ENCODE measurements around the gene CNKSR3.

CNKSR3 gene

GRCh38 chr6:154440022-154440421, 70.5 kb downstream of the CNKSR3 start:
- no CpG with 5 or more reads among the region's 3 CpGs for WGBS, 2 donors (ENCODE audit: extremely low coverage in 2 of 2, insufficient read length in 2 of 2, insufficient replicate concordance in 1 of 2)
- H3K4me1 ChIP-seq (ENCODE audit: control insufficient read depth in 2 of 2, insufficient read depth in 1 of 2, low read depth in 1 of 2, low read length in 2 of 2): peaks cover 3 to 5% of the 10 kb centered on the region in 2 donors

DNA sequence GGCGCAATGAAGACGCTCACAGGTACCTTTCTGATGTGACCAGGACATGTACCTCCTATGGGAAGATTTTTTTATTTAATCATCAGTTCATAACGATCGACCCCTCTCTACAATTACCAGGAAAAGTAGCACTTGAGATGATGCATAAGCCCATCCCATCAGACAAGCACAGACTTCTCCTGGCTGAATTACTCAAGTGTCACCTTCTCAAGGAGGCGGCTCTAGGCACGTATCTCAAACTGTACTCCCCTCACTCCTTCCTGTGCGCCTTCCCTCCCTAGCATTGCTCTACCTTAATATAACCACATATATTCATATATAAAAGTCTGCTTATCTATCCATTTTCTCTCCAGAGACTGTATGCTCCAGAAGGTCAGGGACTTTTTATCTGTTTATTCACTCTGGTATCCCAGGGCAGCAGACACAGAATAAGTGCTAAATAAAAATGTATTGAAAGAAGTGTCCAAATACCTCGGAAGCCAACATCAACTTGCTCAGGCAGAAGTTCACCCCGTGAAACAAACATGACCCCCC, 71.5 kb downstream of the CNKSR3 start:
- Histone ChIP-seq H4K91ac (ENCODE audit: low read depth, low read length, poor library complexity) (no peak overlapping the region), H2AK5ac (ENCODE audit: low read depth, low read length) (no peak overlapping the region), H2BK15ac (ENCODE audit: low read length) (no peak overlapping the region), H3K14ac (ENCODE audit: low read length) (no peak overlapping the region), H2BK12ac (ENCODE audit: low read length) (no peak overlapping the region), H3K27ac (replicated peaks; ENCODE audit: low read length) (no peak overlapping the region), H3K4me2 (ENCODE audit: insufficient read depth, low read length, poor library complexity, severe bottlenecking) (no peak overlapping the region), H3K9me3 (replicated peaks in 1 of 2; ENCODE audit: control insufficient read depth in 2 of 2, insufficient read depth in 1 of 2, low read depth in 1 of 2, low read length in 2 of 2) (peaks cover 0 to 2% of the 10 kb centered on the region in 2 donors), H4K8ac (ENCODE audit: low read depth, low read length) (no peak overlapping the region), H3K36me3 (replicated peaks in 1 of 2; ENCODE audit: control insufficient read depth in 2 of 2, insufficient read depth in 2 of 2, low read length in 2 of 2) (peaks cover 6 to 21% of the 10 kb centered on the region in 2 donors), H3K9ac (ENCODE audit: low read depth, low read length, poor library complexity) (no peak overlapping the region), H3K4me3 (ENCODE audit: low read length in 2 of 2) (no peak overlapping the region), H3K18ac (ENCODE audit: low read length) (no peak overlapping the region), H3K23ac (ENCODE audit: low read depth, low read length, poor library complexity) (no peak overlapping the region), H3K4me1 (ENCODE audit: control insufficient read depth in 2 of 2, insufficient read depth in 1 of 2, low read depth in 1 of 2, low read length in 2 of 2) (peaks cover 5% of the 10 kb centered on the region in 2 donors), H3K79me1 (ENCODE audit: low read depth, low read length) (peaks cover 5% of the 10 kb centered on the region), H3K4ac (ENCODE audit: low read length) (no peak overlapping the region), H2BK120ac (ENCODE audit: low read depth, low read length) (no peak overlapping the region), H2BK5ac (ENCODE audit: low read length) (no peak overlapping the region), H2AFZ (ENCODE audit: low read length) (no peak overlapping the region), H3K27me3 (ENCODE audit: control insufficient read depth in 3 of 3, insufficient read depth in 3 of 3, low read depth in 1 of 3, low read length in 3 of 3) (no peaks in the 10 kb centered on the region)
- no peak for DNase-seq (ENCODE audit: low spot score)
- WGBS, 2 donors (ENCODE audit: extremely low coverage in 2 of 2, insufficient read length in 2 of 2, insufficient replicate concordance in 1 of 2): no CpG with 5 or more reads among the region's 9 CpGs

More at GRCh38 chr6:154440022-154440421, 70.5 kb downstream of the CNKSR3 start:
- Histone ChIP-seq H2BK15ac (ENCODE audit: low read length) (no peak overlapping the region), H2AFZ (ENCODE audit: low read length) (no peak overlapping the region), H3K14ac (ENCODE audit: low read length) (no peak overlapping the region), H4K91ac (ENCODE audit: low read depth, low read length, poor library complexity) (no peak overlapping the region), H3K27ac (replicated peaks; ENCODE audit: low read length) (no peak overlapping the region), H2BK120ac (ENCODE audit: low read depth, low read length) (no peak overlapping the region), H3K9me3 (replicated peaks in 1 of 2; ENCODE audit: control insufficient read depth in 2 of 2, insufficient read depth in 1 of 2, low read depth in 1 of 2, low read length in 2 of 2) (peaks cover 0 to 2% of the 10 kb centered on the region in 2 donors), H3K4me2 (ENCODE audit: insufficient read depth, low read length, poor library complexity, severe bottlenecking) (no peak overlapping the region), H3K36me3 (replicated peaks in 1 of 2; ENCODE audit: control insufficient read depth in 2 of 2, insufficient read depth in 2 of 2, low read length in 2 of 2) (peaks cover 6 to 21% of the 10 kb centered on the region in 2 donors), H3K18ac (ENCODE audit: low read length) (no peak overlapping the region), H3K27me3 (ENCODE audit: control insufficient read depth in 3 of 3, insufficient read depth in 3 of 3, low read depth in 1 of 3, low read length in 3 of 3) (no peaks in the 10 kb centered on the region), H3K4ac (ENCODE audit: low read length) (no peak overlapping the region), H2AK5ac (ENCODE audit: low read depth, low read length) (no peak overlapping the region), H3K4me3 (ENCODE audit: low read length in 2 of 2) (no peak overlapping the region), H4K8ac (ENCODE audit: low read depth, low read length) (no peak overlapping the region), H2BK12ac (ENCODE audit: low read length) (no peak overlapping the region), H3K9ac (ENCODE audit: low read depth, low read length, poor library complexity) (no peak overlapping the region), H3K79me1 (ENCODE audit: low read depth, low read length) (peaks cover 5% of the 10 kb centered on the region), H3K23ac (ENCODE audit: low read depth, low read length, poor library complexity) (no peak overlapping the region), H2BK5ac (ENCODE audit: low read length) (no peak overlapping the region)
- no peak for DNase-seq (ENCODE audit: low spot score)

- H3K27ac ChIP-seq (replicated peaks; ENCODE audit: low read length): no peak overlapping the region
- H3K14ac ChIP-seq (ENCODE audit: low read length): no peak overlapping the region
- H2AFZ ChIP-seq (ENCODE audit: low read length): no peak overlapping the region
- no peak overlapping the region for H3K4me2 ChIP-seq (ENCODE audit: insufficient read depth, low read length, poor library complexity, severe bottlenecking)
- no peak overlapping the region for H2BK15ac ChIP-seq (ENCODE audit: low read length)
- no peak overlapping the region for H4K8ac ChIP-seq (ENCODE audit: low read depth, low read length)
- no peaks in the 10 kb centered on the region for H3K27me3 ChIP-seq (ENCODE audit: control insufficient read depth in 3 of 3, insufficient read depth in 3 of 3, low read depth in 1 of 3, low read length in 3 of 3)
- no peak overlapping the region for H2BK120ac ChIP-seq (ENCODE audit: low read depth, low read length)
- peak overlapping the region; percentile 12 for H2AK5ac ChIP-seq (ENCODE audit: low read depth, low read length)
- no peaks in the 10 kb centered on the region for H3K79me1 ChIP-seq (ENCODE audit: low read depth, low read length)
- no peak overlapping the region for H3K23ac ChIP-seq (ENCODE audit: low read depth, low read length, poor library complexity)
- peak overlapping the region in 1 of 2 donors; percentile 43 for H3K4me3 ChIP-seq (ENCODE audit: low read length in 2 of 2)
- no CpG with 5 or more reads among the region's 11 CpGs for WGBS, 2 donors (ENCODE audit: extremely low coverage in 2 of 2, insufficient read length in 2 of 2, insufficient replicate concordance in 1 of 2)
- H2BK5ac ChIP-seq (ENCODE audit: low read length): no peak overlapping the region
- no peak overlapping the region for H4K91ac ChIP-seq (ENCODE audit: low read depth, low read length, poor library complexity)
- peaks cover 2 to 8% of the 10 kb centered on the region in 2 donors for H3K9me3 ChIP-seq (replicated peaks in 1 of 2; ENCODE audit: control insufficient read depth in 2 of 2, insufficient read depth in 1 of 2, low read depth in 1 of 2, low read length in 2 of 2)
- peaks cover 4 to 6% of the 10 kb centered on the region in 2 donors for H3K36me3 ChIP-seq (replicated peaks in 1 of 2; ENCODE audit: control insufficient read depth in 2 of 2, insufficient read depth in 2 of 2, low read length in 2 of 2)
- peaks cover 7 to 12% of the 10 kb centered on the region in 2 donors for H3K4me1 ChIP-seq (ENCODE audit: control insufficient read depth in 2 of 2, insufficient read depth in 1 of 2, low read depth in 1 of 2, low read length in 2 of 2)
- no peak overlapping the region for H3K4ac ChIP-seq (ENCODE audit: low read length)
- H2BK12ac ChIP-seq (ENCODE audit: low read length): no peak overlapping the region
- DNase-seq (ENCODE audit: low spot score): no peak
- H3K18ac ChIP-seq (ENCODE audit: low read length): no peak overlapping the region
- H3K9ac ChIP-seq (ENCODE audit: low read depth, low read length, poor library complexity): no peak overlapping the region
Observed at GRCh38 chr6:154435400-154435945, 75.0 kb downstream of the CNKSR3 start.

DNA sequence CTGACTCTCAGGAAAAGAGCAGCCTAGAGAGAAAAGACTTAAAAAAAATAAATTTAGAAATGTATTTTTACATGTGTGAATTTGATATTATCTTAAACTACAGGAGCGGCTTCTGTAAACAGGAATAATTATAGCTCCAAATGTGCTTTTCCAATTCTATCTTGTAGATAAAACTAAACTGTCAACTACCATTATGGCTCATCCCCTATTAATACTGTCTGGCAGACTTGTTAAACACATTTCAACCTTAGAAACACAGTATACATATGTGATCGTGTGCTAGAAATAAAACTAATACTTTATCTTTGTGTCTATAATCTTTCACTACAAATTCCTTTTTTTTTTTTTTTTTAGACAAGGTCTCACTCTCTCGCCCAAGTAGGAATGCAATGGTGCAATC, 75.8 kb downstream of the CNKSR3 start:
- H3K14ac ChIP-seq (ENCODE audit: low read length): no peak overlapping the region
- H2BK5ac ChIP-seq (ENCODE audit: low read length): no peak overlapping the region
- H2AK5ac ChIP-seq (ENCODE audit: low read depth, low read length): no peak overlapping the region
- H4K8ac ChIP-seq (ENCODE audit: low read depth, low read length): no peak overlapping the region
- DNase-seq (ENCODE audit: low spot score): no peak
- H3K9me3 ChIP-seq (replicated peaks in 1 of 2; ENCODE audit: control insufficient read depth in 2 of 2, insufficient read depth in 1 of 2, low read depth in 1 of 2, low read length in 2 of 2): peaks cover 2 to 8% of the 10 kb centered on the region in 2 donors
- no peak overlapping the region for H2BK120ac ChIP-seq (ENCODE audit: low read depth, low read length)
- no CpG with 5 or more reads among the region's 3 CpGs for WGBS, 2 donors (ENCODE audit: extremely low coverage in 2 of 2, insufficient read length in 2 of 2, insufficient replicate concordance in 1 of 2)
- H4K91ac ChIP-seq (ENCODE audit: low read depth, low read length, poor library complexity): no peak overlapping the region
- H3K4me3 ChIP-seq (ENCODE audit: low read length in 2 of 2): no peak overlapping the region
- no peaks in the 10 kb centered on the region for H3K27me3 ChIP-seq (ENCODE audit: control insufficient read depth in 3 of 3, insufficient read depth in 3 of 3, low read depth in 1 of 3, low read length in 3 of 3)
- no peak overlapping the region for H3K23ac ChIP-seq (ENCODE audit: low read depth, low read length, poor library complexity)
- no peak overlapping the region for H3K4me2 ChIP-seq (ENCODE audit: insufficient read depth, low read length, poor library complexity, severe bottlenecking)
- H2AFZ ChIP-seq (ENCODE audit: low read length): no peak overlapping the region
- H2BK15ac ChIP-seq (ENCODE audit: low read length): no peak overlapping the region
- no peak overlapping the region for H3K4ac ChIP-seq (ENCODE audit: low read length)
- H2BK12ac ChIP-seq (ENCODE audit: low read length): no peak overlapping the region
- peaks cover 4 to 5% of the 10 kb centered on the region in 2 donors for H3K36me3 ChIP-seq (replicated peaks in 1 of 2; ENCODE audit: control insufficient read depth in 2 of 2, insufficient read depth in 2 of 2, low read length in 2 of 2)
- H3K79me1 ChIP-seq (ENCODE audit: low read depth, low read length): no peaks in the 10 kb centered on the region
- H3K4me1 ChIP-seq (ENCODE audit: control insufficient read depth in 2 of 2, insufficient read depth in 1 of 2, low read depth in 1 of 2, low read length in 2 of 2): peaks cover 5 to 9% of the 10 kb centered on the region in 2 donors
- H3K27ac ChIP-seq (replicated peaks; ENCODE audit: low read length): no peak overlapping the region
- H3K9ac ChIP-seq (ENCODE audit: low read depth, low read length, poor library complexity): no peak overlapping the region
- H3K18ac ChIP-seq (ENCODE audit: low read length): no peak overlapping the region
